Measurements from ENCODE around the gene IL27RA.

The IL27RA gene

DNA sequence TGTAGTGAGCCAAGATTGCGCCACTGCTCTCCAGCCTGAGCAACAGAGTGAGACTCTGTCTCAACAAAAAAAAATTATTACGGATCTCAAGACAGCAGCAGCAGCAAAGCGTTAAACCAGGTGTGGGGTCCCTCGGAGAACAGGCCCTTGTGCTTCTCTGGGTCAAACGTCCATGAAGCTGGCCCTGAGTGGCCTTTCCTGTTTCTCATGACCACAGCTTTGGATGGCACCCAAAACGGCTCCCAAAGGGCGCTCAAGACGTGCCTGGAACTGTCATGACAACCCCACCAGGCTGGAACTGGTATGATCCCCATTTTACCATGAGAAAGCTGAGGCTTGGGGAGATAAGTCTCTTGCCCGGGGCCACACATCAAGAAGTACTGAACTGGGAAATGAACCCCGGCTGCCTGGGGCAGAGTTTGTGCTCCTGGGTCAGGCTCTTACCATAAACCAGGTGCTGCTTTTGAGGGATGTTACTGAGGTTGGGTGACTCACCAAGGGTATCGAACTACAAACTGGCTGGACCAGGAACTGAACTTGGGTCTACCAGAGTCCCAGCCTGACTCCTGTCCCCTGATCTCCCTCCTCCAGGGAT lies 70.6 kb downstream of the IL27RA start:
- FAIRE-seq (no peak), DNase-seq (ENCODE audit: insufficient read length, low spot score) (no peak)
- no peak for TF ChIP-seq POLR2A (IDR thresholded peaks at IDR 0.05; ENCODE audit: low read depth, low read length)

GRCh38 chr19:14102756-14103155 lies 71.2 kb downstream of the IL27RA start:
- DNase-seq (ENCODE audit: insufficient read length, low spot score), result no peak
- FAIRE-seq, result no peak
- no peak for TF ChIP-seq POLR2A (IDR thresholded peaks at IDR 0.05; ENCODE audit: low read depth, low read length)
